ENCODE measurements around the gene CYBRD1. TPM values are rescaled to one million over a fixed set of nuclear protein-coding genes. Genes with fewer than 3 reads are reported as not detected.

CYBRD1 gene
- total RNA-seq, 4 donors from 2014 or later: 50.7 to 124 (median 63.9) TPM

DNA sequence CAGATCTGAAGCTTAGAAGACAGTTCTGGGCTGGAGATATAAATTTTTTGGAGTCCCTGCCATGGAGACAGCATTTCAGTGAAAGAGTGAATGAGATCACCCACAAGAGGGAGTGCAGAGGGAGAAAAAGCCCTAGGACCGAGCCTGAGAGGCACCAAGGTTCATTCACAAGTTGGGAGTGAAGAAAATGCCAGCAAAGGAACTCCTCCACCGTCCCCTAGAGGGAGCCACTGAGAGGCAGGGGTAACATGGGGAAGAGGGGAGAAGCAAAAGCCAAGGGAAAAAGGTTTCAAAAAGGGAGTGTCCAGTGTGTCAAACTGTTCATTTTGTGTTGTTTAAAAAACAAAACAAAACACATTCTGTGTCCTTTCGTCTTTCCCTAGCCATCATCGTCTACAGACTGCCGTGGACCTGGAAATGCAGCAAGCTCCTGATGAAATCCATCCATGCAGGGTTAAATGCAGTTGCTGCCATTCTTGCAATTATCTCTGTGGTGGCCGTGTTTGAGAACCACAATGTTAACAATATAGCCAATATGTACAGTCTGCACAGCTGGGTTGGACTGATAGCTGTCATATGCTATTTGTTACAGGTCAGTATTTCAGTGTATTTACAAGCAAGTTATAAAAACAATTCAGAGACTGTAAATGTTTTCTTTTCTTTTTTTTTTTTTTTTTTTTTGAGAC, 19.1 kb downstream of the CYBRD1 start:
- Histone ChIP-seq H3K9me3 (no peaks in the 10 kb centered on the region), H3K27ac (no peak overlapping the region), H3K4me1 (no peaks in the 10 kb centered on the region), H3K36me3 (no peaks in the 10 kb centered on the region), H3K27me3 (no peaks in the 10 kb centered on the region), H3K4me3 (no peak overlapping the region)
- TF ChIP-seq CTCF (IDR thresholded peaks at IDR 0.05) (peak in 3 of 5 experiments; percentile 9 to 35 (median 16)), POLR2AphosphoS5 (IDR thresholded peaks at IDR 0.05) (no peak)
- 66 to 75% methylated on average over 4 to 6 of the region's 6 CpGs for WGBS, 2 donors (ENCODE audit: low coverage in 1 of 2)
- intact Hi-C loops (cut with DNase I; ENCODE audit: low total_unique reads): no loop called here
- no peak for DNase-seq
- in situ Hi-C loops (cut with MboI; ENCODE audit: low pct_ligation_motif_present in 1 of 4, low pct_unique_long_range_greater_than_20kb in 1 of 4, low sequenced_read_pairs in 3 of 4): no loop called here

- Histone ChIP-seq H3K4me3 (no peak overlapping the region), H3K27ac (no peak overlapping the region), H3K9me3 (no peaks in the 10 kb centered on the region), H3K4me1 (no peaks in the 10 kb centered on the region), H3K27me3 (no peaks in the 10 kb centered on the region), H3K36me3 (no peaks in the 10 kb centered on the region)
- TF ChIP-seq POLR2A (IDR thresholded peaks at IDR 0.05): no peak
- TF ChIP-seq POLR2AphosphoS5 (IDR thresholded peaks at IDR 0.05): no peak
- TF ChIP-seq EP300 (IDR thresholded peaks at IDR 0.05; ENCODE audit: low read depth): no peak
- no peak for TF ChIP-seq CTCF (IDR thresholded peaks at IDR 0.05)
- 92 to 100% methylated on average over 1 of the region's 1 CpG for WGBS, 2 donors (ENCODE audit: low coverage in 1 of 2)
- in situ Hi-C loops (cut with MboI; ENCODE audit: low pct_ligation_motif_present in 1 of 4, low pct_unique_long_range_greater_than_20kb in 1 of 4, low sequenced_read_pairs in 3 of 4) (no loop called here), intact Hi-C loops (cut with DNase I; ENCODE audit: low total_unique reads) (no loop called here)
- DNase-seq: no peak
Observed at GRCh38 chr2:171545086-171545485, 22.8 kb downstream of the CYBRD1 start.

- no peaks in the 10 kb centered on the region for H3K36me3 ChIP-seq
- no peak overlapping the region for H3K4me3 ChIP-seq
- H3K27me3 ChIP-seq: no peaks in the 10 kb centered on the region
- in situ Hi-C loops (cut with MboI; ENCODE audit: low pct_ligation_motif_present in 1 of 4, low pct_unique_long_range_greater_than_20kb in 1 of 4, low sequenced_read_pairs in 3 of 4) (no loop called here), intact Hi-C loops (cut with DNase I; ENCODE audit: low total_unique reads) (no loop called here)
- H3K27ac ChIP-seq: no peak overlapping the region
- TF ChIP-seq EP300 (IDR thresholded peaks at IDR 0.05; ENCODE audit: low read depth) (no peak), POLR2A (IDR thresholded peaks at IDR 0.05) (no peak), CTCF (IDR thresholded peaks at IDR 0.05) (no peak), POLR2AphosphoS5 (IDR thresholded peaks at IDR 0.05) (no peak)
- no peaks in the 10 kb centered on the region for H3K4me1 ChIP-seq
- DNase-seq: no peak
- H3K9me3 ChIP-seq: no peaks in the 10 kb centered on the region
Observed at GRCh38 chr2:171547256-171547655, 25.0 kb downstream of the CYBRD1 start.

GRCh38 chr2:171547720-171548119, 25.4 kb downstream of the CYBRD1 start:
- H3K4me3 ChIP-seq: no peak overlapping the region
- WGBS, 2 donors (ENCODE audit: low coverage in 1 of 2): 90 to 94% methylated on average over 2 of the region's 2 CpGs
- H3K4me1 ChIP-seq: no peaks in the 10 kb centered on the region
- no peaks in the 10 kb centered on the region for H3K36me3 ChIP-seq
- in situ Hi-C loops (cut with MboI; ENCODE audit: low pct_ligation_motif_present in 1 of 4, low pct_unique_long_range_greater_than_20kb in 1 of 4, low sequenced_read_pairs in 3 of 4) (no loop called here), intact Hi-C loops (cut with DNase I; ENCODE audit: low total_unique reads) (no loop called here)
- no peaks in the 10 kb centered on the region for H3K9me3 ChIP-seq
- no peaks in the 10 kb centered on the region for H3K27me3 ChIP-seq
- H3K27ac ChIP-seq: no peak overlapping the region
- TF ChIP-seq POLR2AphosphoS5 (IDR thresholded peaks at IDR 0.05) (no peak), POLR2A (IDR thresholded peaks at IDR 0.05) (no peak), CTCF (IDR thresholded peaks at IDR 0.05) (no peak), EP300 (IDR thresholded peaks at IDR 0.05; ENCODE audit: low read depth) (no peak)
- no peak for DNase-seq

Measured in transverse colon (tissue), 4 donors.